HCT116 (cell line): ENCODE data around the gene ZFPL1. TPM values are rescaled to one million over a fixed set of nuclear protein-coding genes. Genes with fewer than 3 reads are reported as not detected.

Experiments used
- ATAC-seq: fragments of 200-7000 bp; cut with Tn5 transposase; 2 replicates; pipeline ENCODE4 v1.9.1; 2020; ENCODE audit warnings: mild to moderate bottlenecking, moderate library complexity
- BruUV-seq: library from RNA; stranded (reverse); fragments of 400-500 nt; replicated peaks from 2 replicates; lab custom pipeline; 2021; lab: Mats Ljungman, UMichigan
- CTCF ChIA-PET: fragments of 300-600 bp; sonication (Branson Sonifier 250); formaldehyde crosslinking; loops from one replicate; lab custom pipeline; 2021; ENCODE audit warnings: antibody characterized with exemption; lab: Charles Lee
- POLR2A ChIA-PET: fragments of 300-600, 350-600 bp; sonication (Branson Sonifier 250); formaldehyde crosslinking; loops from one replicate; lab custom pipeline; 2021; ENCODE audit warnings: antibody characterized with exemption; lab: Charles Lee
- RAD21 ChIA-PET, 2 experiments: fragments of 300-600 bp; sonication (Branson Sonifier 250); formaldehyde crosslinking; loops; one replicate each; lab custom pipeline; 2023; ENCODE audit warnings: low total read pairs in 2 of 2; ENCODE audit not compliant: uncharacterized antibody in 2 of 2, unreplicated experiment in 2 of 2, low non-redundant PET in 1 of 2; lab: Charles Lee
- DNase-seq: peaks from one replicate; pipeline ENCODE4 v3.0.0-alpha.2; 2010; ENCODE audit warnings: low read depth, low spot score
- H2AFZ ChIP-seq: fragments of 200-600 bp; shearing (Covaris generic), sonication (generic); 2 replicates; pipeline ENCODE4 v1.6.1; 2017; ENCODE audit warnings: low read depth, mixed run types, mixed read lengths, antibody characterized with exemption, low read length; ENCODE audit not compliant: poor library complexity, severe bottlenecking
- H3K27ac ChIP-seq: 2 replicates; pipeline ENCODE4 v1.5.1; 2012; ENCODE audit warnings: low read depth, low read length
- H3K27me3 ChIP-seq: fragments of 200-600 bp; sonication (generic); 2 replicates; pipeline ENCODE4 v1.6.1; 2016; ENCODE audit warnings: mixed run types, low read length, mixed read lengths; ENCODE audit not compliant: insufficient read depth
- H3K36me3 ChIP-seq, 2 experiments: fragments of 200-500 bp in 1 of 2; fragments of 200-600 bp in 1 of 2; sonication (Bioruptor generic) in 1 of 2; sonication (generic) in 1 of 2; 2 replicates each; pipeline versions ENCODE4 v1.5.1 to v1.6.1; 2014 to 2016; ENCODE audit warnings: low read length in 2 of 2, inconsistent platforms in 1 of 2, mixed read lengths in 1 of 2, mixed run types in 1 of 2; ENCODE audit not compliant: insufficient read depth in 2 of 2, control insufficient read depth in 1 of 2
- H3K4me1 ChIP-seq, 2 experiments: fragments of 200-600 bp in 1 of 2; sonication (generic) in 1 of 2; 2 replicates each; pipeline versions ENCODE4 v1.5.1 to v1.6.1; 2012 to 2017; ENCODE audit warnings: low read length in 2 of 2, inconsistent platforms in 1 of 2, mild to moderate bottlenecking in 1 of 2, mixed read lengths in 1 of 2, mixed run types in 1 of 2, moderate library complexity in 1 of 2; ENCODE audit not compliant: insufficient read depth in 2 of 2, control insufficient read depth in 1 of 2
- H3K4me2 ChIP-seq: fragments of 200-600 bp; sonication (generic); 2 replicates; pipeline ENCODE4 v1.6.1; 2017; ENCODE audit warnings: mixed run types, low read length, mixed read lengths
- H3K4me3 ChIP-seq, 2 experiments: fragments of 200-600 bp in 1 of 2; sonication (generic) in 1 of 2; replicated peaks in 1 of 2; 2 replicates each; pipeline ENCODE4 v1.5.1; 2011 to 2016; ENCODE audit warnings: low read length in 2 of 2, control low read depth in 1 of 2, low read depth in 1 of 2, mild to moderate bottlenecking in 1 of 2, mixed read lengths in 1 of 2, mixed run types in 1 of 2
- H3K79me2 ChIP-seq: fragments of 200-600 bp; sonication (generic); 2 replicates; pipeline ENCODE4 v1.6.1; 2017; ENCODE audit warnings: mild to moderate bottlenecking, mixed run types, low read length, moderate library complexity, mixed read lengths; ENCODE audit not compliant: insufficient read depth
- H3K9ac ChIP-seq: fragments of 200-600 bp; sonication (generic); 2 replicates; pipeline ENCODE4 v1.6.1; 2016; ENCODE audit warnings: low read length, mixed read lengths
- H3K9me2 ChIP-seq: fragments of 200-600 bp; sonication (generic), shearing (Covaris generic); 2 replicates; pipeline ENCODE4 v1.6.1; 2017; ENCODE audit warnings: mixed run types, mild to moderate bottlenecking, moderate library complexity; ENCODE audit not compliant: insufficient read depth
- H3K9me3 ChIP-seq, 2 experiments: fragments of 200-500 bp in 1 of 2; fragments of 200-600 bp in 1 of 2; sonication (Bioruptor generic) in 1 of 2; sonication (generic) in 1 of 2; 2 replicates each; pipeline ENCODE4 v1.6.1; 2014 to 2017; ENCODE audit warnings: low read length in 2 of 2, mixed read lengths in 2 of 2, inconsistent platforms in 1 of 2, low read depth in 1 of 2, mild to moderate bottlenecking in 1 of 2, mixed run types in 1 of 2, moderate library complexity in 1 of 2; ENCODE audit not compliant: control insufficient read depth in 1 of 2, insufficient read depth in 1 of 2
- H4K20me1 ChIP-seq: fragments of 200-600 bp; sonication (generic), shearing (Covaris generic); 2 replicates; pipeline ENCODE4 v1.6.1; 2017; ENCODE audit warnings: mixed run types, mild to moderate bottlenecking, moderate library complexity; ENCODE audit not compliant: insufficient read depth
- CBX3 ChIP-seq: IDR thresholded peaks from 2 replicates; pipeline ENCODE4 v1.6.1; 2012; ENCODE audit warnings: low read depth
- EZH2 ChIP-seq: fragments of 200-600 bp; sonication (generic); IDR thresholded peaks from 2 replicates; pipeline ENCODE4 v1.6.1; 2017; ENCODE audit warnings: antibody characterized with exemption, mixed run types
- EZH2phosphoT487 ChIP-seq: fragments of 200-600 bp; IDR thresholded peaks from 2 replicates; pipeline ENCODE4 v1.6.1; 2018; ENCODE audit warnings: antibody characterized with exemption, borderline replicate concordance
- FOSL1 ChIP-seq: IDR thresholded peaks from 2 replicates; pipeline ENCODE4 v1.6.1; 2012; ENCODE audit warnings: low read depth
- JUND ChIP-seq: IDR thresholded peaks from 2 replicates; pipeline ENCODE4 v1.6.1; 2012
- MAX ChIP-seq: IDR thresholded peaks from 2 replicates; pipeline ENCODE4 v1.6.1; 2012
- REST ChIP-seq: IDR thresholded peaks from 2 replicates; pipeline ENCODE4 v1.6.1; 2012; ENCODE audit warnings: low read depth
- SP1 ChIP-seq: IDR thresholded peaks from 2 replicates; pipeline ENCODE4 v1.6.1; 2012; ENCODE audit warnings: low read depth
- TCF7L2 ChIP-seq: IDR thresholded peaks from 2 replicates; pipeline ENCODE4 v1.7.0; 2011; ENCODE audit warnings: borderline replicate concordance, inconsistent platforms; ENCODE audit not compliant: insufficient read depth, insufficient read length; ENCODE audit errors: extremely low read depth
- YY1 ChIP-seq: IDR thresholded peaks from 2 replicates; pipeline ENCODE4 v1.6.1; 2011; ENCODE audit warnings: low read length, low read depth, moderate library complexity, mild to moderate bottlenecking; ENCODE audit not compliant: insufficient replicate concordance; ENCODE audit errors: extremely low read depth
- ZFX ChIP-seq: fragments of 450-650 bp; IDR thresholded peaks from 2 replicates; pipeline ENCODE4 v1.6.1; 2017
- ZNF274 ChIP-seq: fragments of 200-500 bp; sonication (Bioruptor generic); IDR thresholded peaks from 2 replicates; pipeline ENCODE4 v1.6.1; 2014; ENCODE audit warnings: mild to moderate bottlenecking, low read depth, low read length, inconsistent platforms
- intact Hi-C: fragments of 100-400 bp; cut with micrococcal nuclease; formaldehyde crosslinking; loops from 2 replicates; pipeline ENCODE4 v1.10.0; 2022
- total RNA-seq: library from RNA; stranded (reverse); gene quantifications from one replicate; pipeline ENCODE4 v1.2.1, GENCODE V29; 2021; ENCODE audit not compliant: unreplicated experiment
- TF ChIP-seq, protein P1 (sequence below): IDR thresholded peaks from 2 replicates; pipeline ENCODE4 v1.6.1; 2012

ZFPL1 gene
- total RNA-seq, 1 experiment from 2014 or later: 35.3 TPM

DNA sequence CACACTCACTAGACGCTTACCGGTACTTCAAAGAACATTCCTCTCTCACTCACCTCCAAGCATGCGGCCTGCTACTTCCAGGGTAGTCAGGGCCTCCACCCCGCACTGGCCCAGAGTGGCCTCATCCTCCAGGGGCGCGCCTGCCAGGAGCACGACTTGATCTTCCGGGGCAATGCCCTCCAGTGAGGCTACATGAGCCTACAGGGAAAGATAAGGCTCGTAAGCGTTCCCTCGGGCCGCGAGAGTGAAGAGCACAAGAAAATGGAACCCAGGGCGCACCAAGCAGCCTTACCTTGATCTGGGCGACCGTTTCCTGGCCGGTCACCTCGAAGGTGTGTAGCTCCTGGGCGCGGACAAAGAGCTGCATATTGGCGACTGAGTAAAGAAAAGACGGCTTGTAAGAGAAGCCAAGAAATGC is 37.4 kb downstream of the ZFPL1 start:
- intact Hi-C loops: no loop called here
- peaks cover 70% of the 10 kb centered on the region for H3K79me2 ChIP-seq
- H3K9ac ChIP-seq: peak overlapping the region; percentile 93
- DNase-seq (no peak), ATAC-seq (no peak)
- H3K9me2 ChIP-seq: no peaks in the 10 kb centered on the region
- H3K4me1 ChIP-seq: peaks cover 9 to 26% of the 10 kb centered on the region in 2 experiments; a peak in 3 of 4 replicates
- no peaks in the 10 kb centered on the region for H3K9me3 ChIP-seq
- peak overlapping the region; percentile 91 for H3K4me2 ChIP-seq
- no peaks in the 10 kb centered on the region for H3K27me3 ChIP-seq
- ChIA-PET CTCF (interaction anchor here (0.8 to 2.0 kb wide), 9 partner anchors 8 to 277 kb away, joined by 3 to 6 read pairs (median 4); partner anchors contain the start of genes CAPN1, CDC42BPG and TM7SF2), RAD21 (interaction anchor here in 1 of 2 experiments (0.6 to 1.1 kb wide), 4 partner anchors 14 to 318 kb away, joined by 3 to 5 read pairs (median 4); partner anchors contain the start of gene CAPN1), POLR2A (interaction anchor here (0.8 to 2.9 kb wide), 11 partner anchors 9 to 266 kb away, joined by 3 to 52 read pairs (median 5); partner anchors contain the start of genes CAPN1, SPDYC, SYVN1 and TM7SF2)
- no peak overlapping the region for H2AFZ ChIP-seq
- peak overlapping the region; percentile 94 for H3K27ac ChIP-seq
- TF ChIP-seq EZH2phosphoT487 (no peak), TCF7L2 (peak; percentile 40)
- H3K36me3 ChIP-seq: peaks cover 23 to 54% of the 10 kb centered on the region in 2 experiments
- peak overlapping the region; percentile 72 to 91 for H3K4me3 ChIP-seq
- no peaks in the 10 kb centered on the region; the same call in 1 of the 2 replicates for H4K20me1 ChIP-seq
- BruUV-seq: TSS peak; percentile 72

- ChIA-PET POLR2A (interaction anchor here (0.7 to 2.9 kb wide), 14 partner anchors 9 to 494 kb away, joined by 3 to 52 read pairs (median 4); partner anchors contain the start of genes CAPN1, SNX15, SPDYC and SYVN1), RAD21 (interaction anchor here (0.6 to 1.1 kb wide), 7 partner anchors 11 to 318 kb away, joined by 3 to 5 read pairs (median 5); partner anchors contain the start of genes CAPN1 (in 1 of the 2) and TM7SF2 (in 1 of the 2)), CTCF (interaction anchor here (0.8 to 2.0 kb wide), 9 partner anchors 9 to 278 kb away, joined by 3 to 6 read pairs (median 4); partner anchors contain the start of genes CAPN1, CDC42BPG and TM7SF2)
- no peaks in the 10 kb centered on the region; the same call in 1 of the 2 replicates for H4K20me1 ChIP-seq
- no peaks in the 10 kb centered on the region for H3K9me3 ChIP-seq
- peak within 1 kb of the TSS; percentile 91 for H3K4me2 ChIP-seq
- TSS peak; percentile 78 for BruUV-seq
- no peaks in the 10 kb centered on the region for H3K27me3 ChIP-seq
- peak within 1 kb of the TSS; percentile 94 for H3K27ac ChIP-seq
- peaks cover 25 to 61% of the 10 kb centered on the region in 2 experiments for H3K36me3 ChIP-seq
- H3K4me1 ChIP-seq: peaks cover 9 to 20% of the 10 kb centered on the region in 2 experiments; a peak in 3 of 4 replicates
- peak; percentile 93 for DNase-seq
- ATAC-seq: peak; percentile 81
- H3K79me2 ChIP-seq: peaks cover 66% of the 10 kb centered on the region
- peak within 1 kb of the TSS; percentile 72 to 91 for H3K4me3 ChIP-seq
- no peak within 1 kb of the TSS for H2AFZ ChIP-seq
- no peaks in the 10 kb centered on the region for H3K9me2 ChIP-seq
- intact Hi-C loops: loop anchor here (1.0 kb wide), 1 partner anchor 11 kb away; no protein-coding TSS in a partner anchor
- peak within 1 kb of the TSS; percentile 93 for H3K9ac ChIP-seq
- TF ChIP-seq REST: no peak
- peak; percentile 46 for TF ChIP-seq TCF7L2
- no peak for TF ChIP-seq SP1
- TF ChIP-seq, protein P1, sequence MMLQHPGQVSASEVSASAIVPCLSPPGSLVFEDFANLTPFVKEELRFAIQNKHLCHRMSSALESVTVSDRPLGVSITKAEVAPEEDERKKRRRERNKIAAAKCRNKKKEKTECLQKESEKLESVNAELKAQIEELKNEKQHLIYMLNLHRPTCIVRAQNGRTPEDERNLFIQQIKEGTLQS: no peak
- TF ChIP-seq YY1: peak; percentile 94
- no peak for TF ChIP-seq MAX
- no peak for TF ChIP-seq FOSL1
- no peak for TF ChIP-seq CBX3
- no peak for TF ChIP-seq ZNF274
- no peak for TF ChIP-seq EZH2phosphoT487
- no peak for TF ChIP-seq EZH2
- TF ChIP-seq JUND: no peak
- peak; percentile 84 for TF ChIP-seq ZFX
Measured at GRCh38 chr11:65121865-65122696, 38.1 kb downstream of the ZFPL1 start, which contains the start of the genes FAU and MRPL49. TSS of gene FAU (minus strand) at chr11:65122134. CDS start at chr11:65121813, 321 bp downstream. TSS of gene MRPL49 (plus strand) at chr11:65122321. CDS start at chr11:65122347, 26 bp downstream.
